PC-9 (cell line): ENCODE results near the gene OBSL1.

Experiments
- EZH2 ChIP-seq: fragments of 200-600 bp; sonication (generic); IDR thresholded peaks from 2 replicates; pipeline ENCODE4 v1.8.0; 2017; ENCODE audit warnings: antibody characterized with exemption, low read depth
- TF ChIP-seq, protein P1 (sequence below): fragments of 200-600 bp; sonication (generic); conservative IDR thresholded peaks from 2 replicates; pipeline ENCODE4 v1.6.1; 2017; ENCODE audit warnings: mixed run types, antibody characterized with exemption, mild to moderate bottlenecking, moderate library complexity

DNA sequence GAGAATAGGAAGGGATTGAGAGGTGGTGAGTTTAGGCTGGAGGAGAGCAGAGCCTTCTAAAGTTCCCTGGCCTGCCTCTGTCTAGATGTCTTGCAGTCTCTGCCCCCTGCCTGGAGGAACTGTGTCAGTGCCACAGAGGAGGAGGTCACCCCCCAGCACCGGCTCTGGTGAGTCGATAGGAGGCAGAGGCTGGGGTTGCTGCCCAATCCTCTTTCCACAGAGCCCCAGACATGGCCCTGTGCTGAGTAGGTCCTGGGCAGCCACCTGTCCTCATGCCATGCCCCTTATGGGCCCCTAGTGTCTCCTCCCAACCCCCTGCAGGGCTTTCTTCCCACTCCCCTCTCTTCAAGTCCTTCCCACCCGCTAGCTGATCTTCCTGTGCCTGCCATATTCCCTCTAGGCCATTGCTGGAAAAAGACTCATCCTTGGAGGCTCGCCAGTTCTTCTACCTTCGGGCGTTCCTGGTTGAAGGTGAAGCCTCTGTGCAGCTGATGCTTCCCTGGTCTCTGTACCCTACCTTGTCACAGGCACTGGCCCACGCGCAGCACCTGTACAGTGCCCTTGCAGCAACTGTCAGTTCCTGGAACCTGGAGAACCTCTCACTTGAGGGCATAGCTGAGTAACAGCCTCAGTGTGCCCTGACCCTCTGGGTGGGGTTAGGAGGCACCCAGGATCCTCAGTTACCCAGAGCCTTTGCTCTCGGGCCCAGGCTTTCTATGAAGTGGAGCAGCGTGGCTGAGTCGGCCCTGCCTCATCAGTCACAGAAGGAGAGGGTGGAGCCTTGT is 42.9 kb upstream of the OBSL1 start:
- TF ChIP-seq, protein P1, sequence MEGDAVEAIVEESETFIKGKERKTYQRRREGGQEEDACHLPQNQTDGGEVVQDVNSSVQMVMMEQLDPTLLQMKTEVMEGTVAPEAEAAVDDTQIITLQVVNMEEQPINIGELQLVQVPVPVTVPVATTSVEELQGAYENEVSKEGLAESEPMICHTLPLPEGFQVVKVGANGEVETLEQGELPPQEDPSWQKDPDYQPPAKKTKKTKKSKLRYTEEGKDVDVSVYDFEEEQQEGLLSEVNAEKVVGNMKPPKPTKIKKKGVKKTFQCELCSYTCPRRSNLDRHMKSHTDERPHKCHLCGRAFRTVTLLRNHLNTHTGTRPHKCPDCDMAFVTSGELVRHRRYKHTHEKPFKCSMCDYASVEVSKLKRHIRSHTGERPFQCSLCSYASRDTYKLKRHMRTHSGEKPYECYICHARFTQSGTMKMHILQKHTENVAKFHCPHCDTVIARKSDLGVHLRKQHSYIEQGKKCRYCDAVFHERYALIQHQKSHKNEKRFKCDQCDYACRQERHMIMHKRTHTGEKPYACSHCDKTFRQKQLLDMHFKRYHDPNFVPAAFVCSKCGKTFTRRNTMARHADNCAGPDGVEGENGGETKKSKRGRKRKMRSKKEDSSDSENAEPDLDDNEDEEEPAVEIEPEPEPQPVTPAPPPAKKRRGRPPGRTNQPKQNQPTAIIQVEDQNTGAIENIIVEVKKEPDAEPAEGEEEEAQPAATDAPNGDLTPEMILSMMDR = no peak
- no peak for TF ChIP-seq EZH2
